Measurements from ENCODE around the gene EGFLAM.
A peak's percentile ranks its signal among the peaks of the same experiment; 100 is the strongest.

EGFLAM gene

GRCh38 chr5:38240212-38240611 is 18.1 kb upstream of the EGFLAM start:
- Histone ChIP-seq H3K4me1 (peaks cover 0 to 8% (median 0%) of the 10 kb centered on the region in 10 experiments; a peak in 3 of 20 replicates), H3K27ac (no peak overlapping the region), H3K4me2 (peak overlapping the region in 1 of 11 experiments; percentile 6; a peak in 2 of 22 replicates), H3K9ac (no peak overlapping the region), H3K9me3 (replicated peaks in 1 of 11) (peaks cover 9 to 17% (median 11%) of the 10 kb centered on the region in 11 experiments), H4K20me1 (no peaks in the 10 kb centered on the region), H3K4me3 (no peak overlapping the region), H3K27me3 (no peaks in the 10 kb centered on the region), H3K36me3 (no peaks in the 10 kb centered on the region)
- TF ChIP-seq Cebpa-rat (IDR thresholded peaks at IDR 0.05), result no peak

- Histone ChIP-seq H3K36me3 (no peaks in the 10 kb centered on the region), H3K4me3 (no peak overlapping the region), H3K9ac (no peak overlapping the region), H4K20me1 (no peaks in the 10 kb centered on the region), H3K9me3 (replicated peaks in 1 of 11) (peaks cover 0 to 2% (median 0%) of the 10 kb centered on the region in 11 experiments; a peak in 1 of 22 replicates), H3K27me3 (no peaks in the 10 kb centered on the region), H3K27ac (no peak overlapping the region), H3K4me2 (no peak overlapping the region), H3K4me1 (peaks cover 0 to 8% (median 0%) of the 10 kb centered on the region in 10 experiments; a peak in 3 of 20 replicates)
- no peak for TF ChIP-seq Cebpa-rat (IDR thresholded peaks at IDR 0.05)
Measured at GRCh38 chr5:38241655-38242054, 16.7 kb upstream of the EGFLAM start.

GRCh38 chr5:38245307-38245706 is 13.1 kb upstream of the EGFLAM start:
- no peaks in the 10 kb centered on the region for H4K20me1 ChIP-seq
- peaks cover 0 to 3% (median 0%) of the 10 kb centered on the region in 10 experiments; a peak in 3 of 20 replicates for H3K4me1 ChIP-seq
- H3K9me3 ChIP-seq (replicated peaks in 1 of 11), result no peaks in the 10 kb centered on the region
- no peak overlapping the region for H3K4me3 ChIP-seq
- H3K27ac ChIP-seq, result no peak overlapping the region
- no peaks in the 10 kb centered on the region for H3K27me3 ChIP-seq
- H3K36me3 ChIP-seq, result no peaks in the 10 kb centered on the region
- TF ChIP-seq Cebpa-rat (IDR thresholded peaks at IDR 0.05), result no peak
- H3K9ac ChIP-seq, result no peak overlapping the region
- no peak overlapping the region for H3K4me2 ChIP-seq

DNA sequence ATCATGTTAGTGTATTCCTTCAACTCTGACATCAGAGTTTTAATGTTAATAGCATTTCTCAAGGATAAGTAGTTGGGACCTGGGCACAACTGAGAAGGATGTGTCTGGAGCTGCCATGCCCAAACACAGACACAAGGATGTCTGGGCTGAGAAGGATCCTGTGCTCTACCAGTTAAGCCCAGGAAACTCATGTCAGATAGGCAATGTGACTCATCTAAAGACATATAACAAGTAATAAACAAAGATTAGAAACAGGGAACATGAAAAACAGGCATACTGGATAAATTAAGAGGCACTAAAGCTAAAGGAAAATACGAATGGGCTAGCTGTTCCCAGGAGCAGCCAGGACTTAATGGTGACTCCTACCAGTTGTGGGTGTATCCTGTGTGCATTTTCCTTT is 9.1 kb upstream of the EGFLAM start:
- Histone ChIP-seq H3K27ac (no peak overlapping the region), H3K36me3 (no peaks in the 10 kb centered on the region), H3K9ac (no peak overlapping the region), H4K20me1 (no peaks in the 10 kb centered on the region), H3K27me3 (no peaks in the 10 kb centered on the region), H3K4me3 (no peak overlapping the region), H3K9me3 (replicated peaks in 1 of 11) (peaks cover 0 to 8% (median 0%) of the 10 kb centered on the region in 11 experiments; a peak in 3 of 22 replicates), H3K4me2 (no peak overlapping the region), H3K4me1 (peaks cover 0 to 8% (median 0%) of the 10 kb centered on the region in 10 experiments; a peak in 1 of 20 replicates)
- TF ChIP-seq Cebpa-rat (IDR thresholded peaks at IDR 0.05), result no peak

- peaks cover 0 to 8% (median 0%) of the 10 kb centered on the region in 10 experiments; a peak in 1 of 20 replicates for H3K4me1 ChIP-seq
- TF ChIP-seq Cebpa-rat (IDR thresholded peaks at IDR 0.05), result no peak
- no peaks in the 10 kb centered on the region for H4K20me1 ChIP-seq
- no peak overlapping the region for H3K27ac ChIP-seq
- peaks cover 0 to 8% (median 0%) of the 10 kb centered on the region in 11 experiments; a peak in 3 of 22 replicates for H3K9me3 ChIP-seq (replicated peaks in 1 of 11)
- H3K27me3 ChIP-seq, result no peaks in the 10 kb centered on the region
- no peak overlapping the region for H3K9ac ChIP-seq
- no peak overlapping the region for H3K4me2 ChIP-seq
- H3K36me3 ChIP-seq, result no peaks in the 10 kb centered on the region
- no peak overlapping the region for H3K4me3 ChIP-seq
Measured at GRCh38 chr5:38249812-38250211, 8.5 kb upstream of the EGFLAM start.

GRCh38 chr5:38250763-38251448 is 7.5 kb upstream of the EGFLAM start:
- H3K4me1 ChIP-seq, result peaks cover 0 to 8% (median 0%) of the 10 kb centered on the region in 10 experiments; a peak in 1 of 20 replicates
- no peak overlapping the region for H3K27ac ChIP-seq
- H3K27me3 ChIP-seq, result peaks cover 2 to 7% (median 5%) of the 10 kb centered on the region in 11 experiments; a peak in 21 of 22 replicates
- no peaks in the 10 kb centered on the region for H3K36me3 ChIP-seq
- no peak overlapping the region for H3K4me3 ChIP-seq
- peaks cover 0 to 8% (median 0%) of the 10 kb centered on the region in 11 experiments; a peak in 3 of 22 replicates for H3K9me3 ChIP-seq (replicated peaks in 1 of 11)
- H4K20me1 ChIP-seq, result no peaks in the 10 kb centered on the region
- no peak for TF ChIP-seq Cebpa-rat (IDR thresholded peaks at IDR 0.05)
- H3K9ac ChIP-seq, result no peak overlapping the region
- no peak overlapping the region for H3K4me2 ChIP-seq

DNA sequence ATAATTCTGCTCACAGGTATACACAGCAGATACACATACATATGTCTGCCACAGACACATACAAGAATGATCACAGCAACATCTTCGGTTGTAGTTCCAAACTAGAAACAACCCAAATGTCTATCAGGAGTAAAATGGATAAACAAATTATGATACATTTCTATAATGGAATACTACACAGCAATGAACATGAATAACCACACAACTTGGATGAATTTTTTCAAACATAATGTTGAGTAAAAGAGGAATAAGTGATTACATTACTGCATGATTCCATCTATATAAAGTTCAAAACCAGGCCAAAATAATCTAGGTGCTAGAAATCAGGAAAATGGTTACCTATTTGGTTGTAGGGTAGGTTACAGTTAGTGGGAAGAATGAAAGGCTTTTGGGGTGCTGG is 4.6 kb upstream of the EGFLAM start:
- Histone ChIP-seq H3K4me1 (peaks cover 0 to 8% (median 0%) of the 10 kb centered on the region in 10 experiments; a peak in 1 of 20 replicates), H3K9me3 (replicated peaks in 1 of 11) (peaks cover 0 to 24% (median 12%) of the 10 kb centered on the region in 11 experiments; a peak in 15 of 22 replicates), H3K36me3 (no peaks in the 10 kb centered on the region), H4K20me1 (no peaks in the 10 kb centered on the region), H3K27ac (no peak overlapping the region), H3K27me3 (peaks cover 30 to 36% (median 34%) of the 10 kb centered on the region in 11 experiments), H3K4me2 (no peak overlapping the region), H3K9ac (no peak overlapping the region), H3K4me3 (no peak overlapping the region)
- no peak for TF ChIP-seq Cebpa-rat (IDR thresholded peaks at IDR 0.05)

- peaks cover 0 to 30% (median 16%) of the 10 kb centered on the region in 11 experiments; a peak in 15 of 22 replicates for H3K9me3 ChIP-seq (replicated peaks in 1 of 11)
- H3K4me2 ChIP-seq, result no peak overlapping the region
- no peak overlapping the region for H3K27ac ChIP-seq
- no peak for TF ChIP-seq Cebpa-rat (IDR thresholded peaks at IDR 0.05)
- H3K36me3 ChIP-seq, result no peaks in the 10 kb centered on the region
- peaks cover 0 to 6% (median 0%) of the 10 kb centered on the region in 10 experiments; a peak in 1 of 20 replicates for H3K4me1 ChIP-seq
- no peak overlapping the region for H3K4me3 ChIP-seq
- no peaks in the 10 kb centered on the region; a peak in 1 of 22 replicates for H4K20me1 ChIP-seq
- H3K9ac ChIP-seq, result no peak overlapping the region
- H3K27me3 ChIP-seq, result peaks cover 53 to 65% (median 58%) of the 10 kb centered on the region in 11 experiments
Measured at GRCh38 chr5:38257308-38258041, 884 bp upstream of the EGFLAM start.

DNA sequence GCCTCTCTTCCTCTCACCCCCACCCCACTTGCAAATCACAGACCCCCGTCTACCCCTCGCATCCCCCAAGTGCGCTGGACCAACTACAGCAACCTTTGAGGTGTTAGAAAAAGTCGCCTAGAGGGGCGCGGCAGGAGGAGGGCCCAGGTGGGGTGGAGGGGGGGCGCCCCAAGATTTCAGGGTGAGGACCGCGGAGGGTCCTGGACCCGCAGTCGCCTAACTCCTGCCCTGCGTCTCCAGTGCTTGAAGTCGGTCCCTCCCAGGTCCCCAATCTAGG is 379 bp upstream of the EGFLAM start:
- Histone ChIP-seq H3K9me3 (replicated peaks in 1 of 11) (peaks cover 0 to 30% (median 16%) of the 10 kb centered on the region in 11 experiments; a peak in 15 of 22 replicates), H3K36me3 (no peaks in the 10 kb centered on the region), H3K27me3 (peaks cover 53 to 65% (median 58%) of the 10 kb centered on the region in 11 experiments), H3K4me2 (peak overlapping the region in 2 of 11 experiments; percentile 12 to 34; a peak in 1 of 22 replicates), H3K4me1 (0 out of 20 replicates have a peak, but pooled peaks cover 0 to under 1% (median 0%) of the 10 kb centered on the region in 10 experiments), H3K27ac (no peak overlapping the region), H3K9ac (no peak overlapping the region), H4K20me1 (no peaks in the 10 kb centered on the region; a peak in 1 of 22 replicates), H3K4me3 (peak overlapping the region in 2 of 10 experiments; percentile 13 to 22; a peak in 1 of 20 replicates)
- no peak for TF ChIP-seq Cebpa-rat (IDR thresholded peaks at IDR 0.05)
